HUES48 (cell line): Measurements from ENCODE around the gene WNK1.
A peak's percentile ranks its signal among the peaks of the same experiment; 100 is the strongest.

Source experiments
- H3K27ac ChIP-seq: one replicate; pipeline ENCODE4 v1.7.0; 2013; ENCODE audit warnings: low read depth, low read length, inconsistent platforms
- H3K27me3 ChIP-seq: 2 replicates; pipeline ENCODE4 v1.6.1; 2013; ENCODE audit warnings: mild to moderate bottlenecking, low read length; ENCODE audit not compliant: control insufficient read depth, insufficient read depth
- H3K36me3 ChIP-seq: 2 replicates; pipeline ENCODE4 v1.6.1; 2013; ENCODE audit warnings: low read length; ENCODE audit not compliant: control insufficient read depth, insufficient read depth
- H3K4me1 ChIP-seq: 2 replicates; pipeline ENCODE4 v1.6.1; 2013; ENCODE audit warnings: mild to moderate bottlenecking, low read length; ENCODE audit not compliant: control insufficient read depth, insufficient read depth
- H3K4me3 ChIP-seq: 2 replicates; pipeline ENCODE4 v1.5.1; 2013; ENCODE audit warnings: mild to moderate bottlenecking, low read depth, low read length
- H3K9ac ChIP-seq: 2 replicates; pipeline ENCODE4 v1.6.1; 2013; ENCODE audit warnings: mild to moderate bottlenecking, low read depth, low read length, moderate library complexity
- H3K9me3 ChIP-seq: 2 replicates; pipeline ENCODE4 v1.6.1; 2013; ENCODE audit warnings: low read length; ENCODE audit not compliant: control insufficient read depth, insufficient read depth

Gene WNK1

DNA sequence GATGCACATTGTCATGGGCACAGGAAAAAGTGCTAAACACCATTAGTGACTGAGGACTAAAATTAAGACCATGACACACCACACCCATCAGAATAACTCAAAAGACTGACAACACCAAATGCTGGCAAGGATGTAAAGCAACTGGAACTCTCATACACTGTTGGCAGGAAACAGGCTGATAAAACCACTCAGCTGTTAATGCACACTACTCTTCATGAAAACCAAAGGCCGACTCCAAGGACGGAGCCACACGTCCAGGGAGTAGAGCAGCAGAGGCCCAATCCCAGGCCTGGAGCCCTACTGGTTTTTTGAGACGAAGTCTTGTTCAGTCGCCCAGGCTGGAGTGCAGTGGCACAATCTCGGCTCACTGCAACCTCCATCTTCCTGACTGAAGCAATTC lies 190.7 kb downstream of the WNK1 start:
- no peaks in the 10 kb centered on the region for H3K4me1 ChIP-seq
- peaks cover 36% of the 10 kb centered on the region for H3K36me3 ChIP-seq
- H3K4me3 ChIP-seq = no peak overlapping the region
- no peaks in the 10 kb centered on the region for H3K9me3 ChIP-seq
- no peaks in the 10 kb centered on the region for H3K27me3 ChIP-seq
- H3K9ac ChIP-seq = no peak overlapping the region
- no peak overlapping the region for H3K27ac ChIP-seq

DNA sequence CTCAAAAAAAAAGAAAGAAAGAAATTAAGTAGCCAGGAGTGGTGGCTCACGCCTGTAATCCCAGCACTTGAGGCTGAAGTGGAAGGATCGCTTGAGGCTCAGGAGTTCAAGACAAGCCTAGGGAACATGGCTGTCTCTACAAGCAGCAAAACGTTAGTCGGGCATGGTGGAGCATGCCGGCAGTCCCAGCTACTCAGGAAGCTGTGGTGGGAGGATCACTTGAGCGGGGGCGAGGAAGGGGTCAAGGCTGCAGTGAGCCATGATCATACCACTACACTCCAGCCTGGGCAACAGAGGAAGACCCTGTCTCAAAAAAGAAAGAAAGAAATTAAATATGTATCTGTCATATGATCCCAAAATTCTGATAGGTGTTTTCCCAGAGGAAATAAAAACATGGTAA lies 191.8 kb downstream of the WNK1 start:
- no peaks in the 10 kb centered on the region for H3K27me3 ChIP-seq
- H3K4me1 ChIP-seq = no peaks in the 10 kb centered on the region
- no peaks in the 10 kb centered on the region for H3K9me3 ChIP-seq
- no peak overlapping the region for H3K9ac ChIP-seq
- H3K27ac ChIP-seq = no peak overlapping the region
- peaks cover 29% of the 10 kb centered on the region for H3K36me3 ChIP-seq
- H3K4me3 ChIP-seq = no peak overlapping the region

DNA sequence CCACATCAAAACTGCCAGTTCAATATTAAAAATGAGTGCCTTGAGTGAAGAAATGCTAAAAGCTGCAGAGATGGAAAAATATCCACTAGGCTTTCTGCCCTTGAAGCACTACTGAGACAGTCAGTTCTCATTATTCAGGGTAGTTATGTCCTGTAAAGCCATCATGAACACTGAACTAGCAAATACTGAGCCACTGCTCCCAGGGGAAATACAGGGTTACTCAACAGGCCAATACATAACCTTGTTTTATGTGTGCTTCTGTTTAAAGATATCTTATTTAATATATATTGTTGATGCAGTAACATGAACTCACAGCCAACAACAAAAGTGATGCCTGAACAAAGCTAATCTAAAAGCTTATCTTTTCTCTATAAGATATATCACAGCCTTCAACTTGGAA lies 193.8 kb downstream of the WNK1 start:
- Histone ChIP-seq H3K36me3 (peaks cover 22% of the 10 kb centered on the region), H3K4me1 (no peaks in the 10 kb centered on the region), H3K9me3 (no peaks in the 10 kb centered on the region), H3K27ac (no peak overlapping the region), H3K9ac (no peak overlapping the region), H3K4me3 (no peak overlapping the region), H3K27me3 (no peaks in the 10 kb centered on the region)

DNA sequence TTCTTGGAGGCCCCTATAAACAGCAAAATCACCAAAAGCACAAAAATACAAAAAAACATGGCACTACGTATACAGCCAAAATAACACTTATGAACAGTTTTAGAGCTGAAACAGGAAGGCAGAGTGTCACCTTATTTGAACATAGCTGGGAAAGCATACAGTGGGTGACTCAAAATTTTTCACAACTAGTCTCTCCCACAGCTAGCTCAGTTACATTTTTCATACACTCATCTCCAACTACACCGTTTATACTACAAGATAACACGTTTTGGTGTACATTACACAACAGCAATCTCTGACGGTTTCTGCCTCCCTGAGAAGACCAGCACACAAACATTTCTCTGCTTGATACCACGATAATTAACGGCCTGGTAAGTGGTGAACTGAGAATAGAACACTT lies 194.3 kb downstream of the WNK1 start:
- no peak overlapping the region for H3K4me3 ChIP-seq
- H3K27me3 ChIP-seq = no peaks in the 10 kb centered on the region
- no peaks in the 10 kb centered on the region for H3K4me1 ChIP-seq
- H3K27ac ChIP-seq = no peak overlapping the region
- H3K36me3 ChIP-seq = peaks cover 22% of the 10 kb centered on the region
- no peak overlapping the region for H3K9ac ChIP-seq
- H3K9me3 ChIP-seq = no peaks in the 10 kb centered on the region

DNA sequence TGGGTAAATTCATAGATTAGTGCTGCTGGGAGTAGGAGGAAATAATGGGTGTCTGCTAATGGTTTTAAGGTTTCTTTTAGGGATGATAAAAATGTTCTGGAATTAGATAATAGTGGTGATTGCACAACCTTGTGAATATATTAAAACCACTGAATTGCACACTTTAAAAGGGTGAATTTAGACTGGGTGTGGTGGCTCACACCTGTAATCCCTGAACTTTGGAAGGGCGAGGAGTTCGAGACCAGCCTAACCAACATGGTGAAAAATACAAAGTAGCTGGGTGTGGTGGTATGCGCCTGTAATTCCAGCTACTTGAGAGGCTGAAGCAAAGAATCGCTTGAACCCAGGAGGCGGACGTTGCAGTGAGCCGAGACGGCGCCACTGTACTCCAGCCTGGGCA lies 195.9 kb downstream of the WNK1 start:
- H3K27me3 ChIP-seq = no peaks in the 10 kb centered on the region
- no peak overlapping the region for H3K27ac ChIP-seq
- H3K9me3 ChIP-seq = no peaks in the 10 kb centered on the region
- H3K4me3 ChIP-seq = peak overlapping the region; percentile 94
- no peak overlapping the region for H3K9ac ChIP-seq
- H3K36me3 ChIP-seq = peaks cover 10% of the 10 kb centered on the region
- no peaks in the 10 kb centered on the region for H3K4me1 ChIP-seq

DNA sequence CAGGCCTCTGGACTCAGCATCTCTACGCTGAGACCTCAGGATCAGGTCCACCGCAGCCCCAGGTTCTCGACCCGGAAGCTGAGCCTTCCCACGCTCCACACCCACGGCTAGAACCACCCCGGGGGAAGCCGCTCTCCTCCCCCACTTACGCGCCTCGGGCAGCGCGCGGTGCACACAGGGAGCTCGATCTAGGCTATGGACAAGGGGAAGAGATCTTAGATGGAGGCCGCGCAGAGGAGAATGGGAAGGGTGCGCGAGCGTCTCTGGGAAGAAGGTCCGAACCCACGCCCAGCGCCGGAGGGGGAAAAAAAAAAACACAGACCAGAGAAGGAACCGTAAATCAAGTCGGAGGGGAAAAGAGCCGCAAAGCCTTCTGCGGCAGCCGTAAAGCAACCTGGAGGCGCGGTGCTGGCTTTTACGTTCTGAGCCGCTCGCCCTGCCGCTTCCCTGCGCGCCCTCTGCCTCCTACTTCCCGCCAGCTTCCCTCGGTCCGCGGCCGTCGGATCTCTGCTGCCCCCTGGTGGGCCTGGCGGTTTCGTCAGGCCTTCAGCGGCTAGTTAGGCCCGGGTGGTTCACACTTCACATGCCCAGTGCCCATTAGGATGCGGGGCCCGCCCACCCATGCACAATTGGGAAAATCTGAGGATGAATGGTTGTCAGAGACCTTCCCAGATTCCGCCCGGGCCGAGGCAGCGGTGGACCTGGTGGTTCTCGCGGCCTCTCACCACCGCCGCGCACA lies 197.2 kb downstream of the WNK1 start, which contains the start of gene RAD52:
TSS of gene RAD52 (minus strand) at position 242 of the 739 bp plus-strand sequence. CDS start 16,636 bp downstream, outside the sequence.
- H3K27me3 ChIP-seq = no peaks in the 10 kb centered on the region
- H3K9me3 ChIP-seq = no peaks in the 10 kb centered on the region
- H3K4me3 ChIP-seq = peak within 1 kb of the TSS; percentile 94
- peak within 1 kb of the TSS; percentile 92 for H3K9ac ChIP-seq
- H3K27ac ChIP-seq = peak within 1 kb of the TSS; percentile 97
- H3K36me3 ChIP-seq = no peaks in the 10 kb centered on the region
- no peaks in the 10 kb centered on the region for H3K4me1 ChIP-seq

DNA sequence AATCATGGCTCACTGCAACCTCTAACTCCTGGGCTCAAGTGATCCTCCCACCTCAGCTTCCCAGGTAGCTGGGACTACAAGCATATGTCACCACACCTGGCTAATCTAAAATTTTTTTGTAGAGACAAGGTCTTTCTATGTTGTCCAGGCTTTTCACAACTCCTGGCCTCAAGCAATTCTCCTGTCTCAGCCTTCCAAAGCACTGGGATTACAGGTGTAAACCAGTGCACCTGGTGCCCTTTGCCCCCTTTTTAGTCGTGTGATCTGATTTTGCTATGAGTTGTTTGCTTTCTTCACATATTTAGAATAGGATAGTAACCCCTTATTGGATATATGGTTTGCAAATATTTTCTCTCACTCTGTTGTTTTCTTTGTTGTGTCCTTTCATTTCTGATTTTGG lies 198.8 kb downstream of the WNK1 start:
- Histone ChIP-seq H3K27me3 (no peaks in the 10 kb centered on the region), H3K27ac (no peak overlapping the region)

DNA sequence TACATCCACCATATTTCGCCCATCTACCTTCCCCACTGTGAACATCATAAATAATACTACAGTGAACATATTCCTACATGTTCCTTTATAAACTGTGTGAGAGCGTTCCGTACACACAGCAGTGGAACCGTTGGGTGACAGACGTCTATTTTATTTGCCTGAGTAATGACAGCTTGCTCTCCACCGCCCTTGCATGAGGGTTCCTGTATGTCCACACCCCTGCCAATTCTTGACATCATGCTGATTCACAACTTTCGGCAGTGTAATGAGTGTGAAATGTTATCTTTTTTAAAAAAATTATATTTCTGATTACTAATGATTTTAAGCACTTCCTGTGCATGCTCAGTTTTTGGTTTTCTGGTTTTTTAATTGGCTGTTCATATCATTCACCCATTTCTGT lies 201.4 kb downstream of the WNK1 start:
- no peak overlapping the region for H3K4me3 ChIP-seq
- H3K27ac ChIP-seq = no peak overlapping the region
- H3K27me3 ChIP-seq = no peaks in the 10 kb centered on the region
- H3K9ac ChIP-seq = no peak overlapping the region
- H3K4me1 ChIP-seq = 0 out of 2 replicates have a peak, but pooled peaks cover 3% of the 10 kb centered on the region
- no peaks in the 10 kb centered on the region for H3K36me3 ChIP-seq
- H3K9me3 ChIP-seq = no peaks in the 10 kb centered on the region

More for the DNA sequence above, 198.8 kb downstream of the WNK1 start:
- Histone ChIP-seq H3K36me3 (no peaks in the 10 kb centered on the region), H3K9me3 (no peaks in the 10 kb centered on the region), H3K9ac (no peak overlapping the region), H3K4me1 (no peaks in the 10 kb centered on the region), H3K4me3 (no peak overlapping the region)

DNA sequence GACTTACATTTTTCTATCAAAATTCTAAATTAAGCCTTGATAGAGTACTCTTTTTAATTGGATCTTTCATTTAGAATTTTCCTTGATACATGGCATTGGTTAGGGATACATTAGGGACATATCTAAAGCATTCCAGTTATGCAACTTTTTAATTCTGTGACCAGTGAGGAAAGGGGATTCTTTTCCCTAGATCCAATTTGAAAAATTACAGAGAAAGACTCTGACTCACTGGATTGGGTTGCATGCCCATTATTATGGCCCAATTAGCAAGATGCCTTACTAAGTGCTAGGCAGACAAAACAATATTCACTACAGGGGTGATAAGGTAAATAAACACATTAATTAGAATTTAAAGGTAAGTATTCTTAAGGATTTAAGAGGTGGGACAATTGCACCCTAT lies 202.4 kb downstream of the WNK1 start:
- Histone ChIP-seq H3K27ac (no peak overlapping the region), H3K9me3 (no peaks in the 10 kb centered on the region), H3K9ac (no peak overlapping the region), H3K4me1 (0 out of 2 replicates have a peak, but pooled peaks cover 3% of the 10 kb centered on the region), H3K27me3 (no peaks in the 10 kb centered on the region), H3K36me3 (no peaks in the 10 kb centered on the region), H3K4me3 (no peak overlapping the region)

DNA sequence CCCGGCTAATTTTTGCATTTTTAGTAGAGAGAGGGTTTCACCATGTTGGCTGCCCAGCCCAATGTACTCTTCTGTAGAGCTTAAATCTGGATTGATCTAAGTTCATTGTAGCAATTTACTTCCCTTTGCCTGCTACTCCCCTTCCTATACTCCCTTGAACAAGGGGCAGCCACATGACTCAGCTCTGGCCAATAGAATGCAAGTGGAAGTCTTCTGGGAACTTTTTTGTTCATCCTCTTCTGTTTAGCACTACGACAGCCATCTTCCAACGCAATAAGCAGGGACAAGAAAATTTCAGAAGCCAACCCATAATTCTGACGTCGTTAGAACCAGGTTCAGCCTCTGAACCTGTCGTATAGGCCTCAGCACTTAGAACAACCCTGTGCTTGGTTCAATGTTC lies 203.6 kb downstream of the WNK1 start:
- Histone ChIP-seq H3K9me3 (no peaks in the 10 kb centered on the region), H3K4me3 (no peak overlapping the region), H3K4me1 (0 out of 2 replicates have a peak, but pooled peaks cover 3% of the 10 kb centered on the region), H3K9ac (no peak overlapping the region), H3K36me3 (no peaks in the 10 kb centered on the region), H3K27ac (no peak overlapping the region), H3K27me3 (no peaks in the 10 kb centered on the region)

DNA sequence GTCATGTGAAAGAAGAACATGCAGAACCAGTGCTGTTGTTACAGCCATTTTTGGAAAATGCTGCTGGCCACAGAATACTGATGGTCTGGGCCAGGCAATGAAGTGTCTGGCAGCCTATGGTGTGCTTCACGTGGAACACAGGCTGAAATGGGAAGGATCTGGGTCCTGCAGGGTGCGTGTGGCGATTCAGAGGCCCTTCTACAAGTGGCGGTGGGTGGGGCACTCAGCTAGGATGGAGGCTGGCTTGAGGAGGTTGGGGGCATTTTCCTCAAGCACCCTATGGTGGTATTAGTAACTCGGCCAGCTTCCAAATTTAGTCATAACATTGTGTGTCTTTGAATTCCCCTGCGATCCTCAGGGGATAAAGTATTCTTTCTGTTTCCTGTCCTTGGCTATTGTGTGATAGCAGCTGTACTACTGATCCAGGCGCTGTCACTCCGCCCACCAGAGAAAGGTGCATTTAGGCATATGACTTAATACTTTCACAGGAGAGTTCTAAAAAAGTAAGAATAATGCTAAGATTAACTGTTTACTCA lies 206.3 kb downstream of the WNK1 start:
- H3K4me1 ChIP-seq = 0 out of 2 replicates have a peak, but pooled peaks cover 3% of the 10 kb centered on the region
- no peaks in the 10 kb centered on the region for H3K36me3 ChIP-seq
- H3K9ac ChIP-seq = no peak overlapping the region
- H3K27ac ChIP-seq = no peak overlapping the region
- no peaks in the 10 kb centered on the region for H3K27me3 ChIP-seq
- no peaks in the 10 kb centered on the region for H3K9me3 ChIP-seq
- no peak overlapping the region for H3K4me3 ChIP-seq
